ENCODE measurements around the gene ITIH5.

ITIH5 gene

GRCh38 chr10:7583626-7584025 is 83.1 kb downstream of the ITIH5 start:
- no peak for DNase-seq (ENCODE audit: low read depth)

- no peak for DNase-seq (ENCODE audit: low read depth)
Measured at GRCh38 chr10:7580520-7580919, 86.2 kb downstream of the ITIH5 start.

GRCh38 chr10:7579681-7580080 is 87.1 kb downstream of the ITIH5 start:
- no peak for DNase-seq (ENCODE audit: low read depth)

- no peak for DNase-seq (ENCODE audit: low read depth)
Measured at GRCh38 chr10:7577579-7577978, 89.2 kb downstream of the ITIH5 start.

- DNase-seq (ENCODE audit: low read depth), result no peak
Measured at GRCh38 chr10:7577176-7577575, 89.6 kb downstream of the ITIH5 start.

- no peak for DNase-seq (ENCODE audit: low read depth)
Measured at GRCh38 chr10:7576340-7576739, 90.4 kb downstream of the ITIH5 start.

GRCh38 chr10:7572391-7572790 is 94.4 kb downstream of the ITIH5 start:
- DNase-seq (ENCODE audit: low read depth), result no peak

- DNase-seq (ENCODE audit: low read depth), result no peak
Measured at GRCh38 chr10:7571981-7572380, 94.8 kb downstream of the ITIH5 start.

- DNase-seq (ENCODE audit: low read depth), result no peak
Measured at GRCh38 chr10:7567911-7568620, 98.7 kb downstream of the ITIH5 start.

- DNase-seq (ENCODE audit: low read depth), result no peak
Measured at GRCh38 chr10:7566891-7567290, 99.9 kb downstream of the ITIH5 start.

GRCh38 chr10:7565871-7566270 is 100.9 kb downstream of the ITIH5 start:
- DNase-seq (ENCODE audit: low read depth), result no peak

- no peak for DNase-seq (ENCODE audit: low read depth)
Measured at GRCh38 chr10:7563770-7564169, 103.0 kb downstream of the ITIH5 start.

GRCh38 chr10:7563368-7563767 is 103.4 kb downstream of the ITIH5 start:
- no peak for DNase-seq (ENCODE audit: low read depth)

- DNase-seq (ENCODE audit: low read depth), result no peak
Measured at GRCh38 chr10:7561985-7562384, 104.8 kb downstream of the ITIH5 start.

GRCh38 chr10:7561216-7561893 is 105.4 kb downstream of the ITIH5 start:
- DNase-seq (ENCODE audit: low read depth), result no peak

GRCh38 chr10:7560519-7560918 is 106.2 kb downstream of the ITIH5 start:
- no peak for DNase-seq (ENCODE audit: low read depth)

- DNase-seq (ENCODE audit: low read depth), result no peak
Measured at GRCh38 chr10:7559386-7559785, 107.4 kb downstream of the ITIH5 start.

- no peak for DNase-seq (ENCODE audit: low read depth)
Measured at GRCh38 chr10:7558036-7558435, 108.7 kb downstream of the ITIH5 start.

- no peak for DNase-seq (ENCODE audit: low read depth)
Measured at GRCh38 chr10:7553531-7553930, 113.2 kb downstream of the ITIH5 start.

GRCh38 chr10:7551950-7552716 is 114.6 kb downstream of the ITIH5 start:
- no peak for DNase-seq (ENCODE audit: low read depth)

GRCh38 chr10:7551289-7551688 is 115.5 kb downstream of the ITIH5 start:
- no peak for DNase-seq (ENCODE audit: low read depth)

GRCh38 chr10:7550013-7550412 is 116.8 kb downstream of the ITIH5 start:
- DNase-seq (ENCODE audit: low read depth), result no peak

GRCh38 chr10:7547829-7548228 is 118.9 kb downstream of the ITIH5 start:
- no peak for DNase-seq (ENCODE audit: low read depth)
